ENCODE results near the gene HTR5A. TPM values are rescaled to one million over a fixed set of nuclear protein-coding genes. Genes with fewer than 3 reads are reported as not detected.

The HTR5A gene
- total RNA-seq, 2 experiments from 2014 or later, result not detected

- intact Hi-C loops (cut with micrococcal nuclease), result no loop called here
- H3K4me1 Mint-ChIP-seq (ENCODE audit: low read depth), result no peaks in the 10 kb centered on the region
- H3K27me3 Mint-ChIP-seq, result peaks cover 7% of the 10 kb centered on the region
- ATAC-seq (no peak), DNase-seq (no peak)
- no peaks in the 10 kb centered on the region for H3K36me3 Mint-ChIP-seq (ENCODE audit: low read depth)
- H3K27ac Mint-ChIP-seq, result no peak overlapping the region
- TF ChIP-seq, protein P1, sequence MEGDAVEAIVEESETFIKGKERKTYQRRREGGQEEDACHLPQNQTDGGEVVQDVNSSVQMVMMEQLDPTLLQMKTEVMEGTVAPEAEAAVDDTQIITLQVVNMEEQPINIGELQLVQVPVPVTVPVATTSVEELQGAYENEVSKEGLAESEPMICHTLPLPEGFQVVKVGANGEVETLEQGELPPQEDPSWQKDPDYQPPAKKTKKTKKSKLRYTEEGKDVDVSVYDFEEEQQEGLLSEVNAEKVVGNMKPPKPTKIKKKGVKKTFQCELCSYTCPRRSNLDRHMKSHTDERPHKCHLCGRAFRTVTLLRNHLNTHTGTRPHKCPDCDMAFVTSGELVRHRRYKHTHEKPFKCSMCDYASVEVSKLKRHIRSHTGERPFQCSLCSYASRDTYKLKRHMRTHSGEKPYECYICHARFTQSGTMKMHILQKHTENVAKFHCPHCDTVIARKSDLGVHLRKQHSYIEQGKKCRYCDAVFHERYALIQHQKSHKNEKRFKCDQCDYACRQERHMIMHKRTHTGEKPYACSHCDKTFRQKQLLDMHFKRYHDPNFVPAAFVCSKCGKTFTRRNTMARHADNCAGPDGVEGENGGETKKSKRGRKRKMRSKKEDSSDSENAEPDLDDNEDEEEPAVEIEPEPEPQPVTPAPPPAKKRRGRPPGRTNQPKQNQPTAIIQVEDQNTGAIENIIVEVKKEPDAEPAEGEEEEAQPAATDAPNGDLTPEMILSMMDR (IDR thresholded peaks at IDR 0.05), result no peak
- H3K4me3 Mint-ChIP-seq, result no peak overlapping the region
- H3K9me3 Mint-ChIP-seq, result no peaks in the 10 kb centered on the region
- POLR2A ChIA-PET, result no interaction called here
- CTCF ChIA-PET, result interaction anchor here (0.8 kb wide), 1 partner anchor 150 kb away, joined by 3 read pairs; no protein-coding TSS in a partner anchor
Measured at GRCh38 chr7:155064186-155064585, 5.9 kb upstream of the HTR5A start.

- ChIA-PET CTCF (no interaction called here), POLR2A (no interaction called here)
- H3K4me1 Mint-ChIP-seq (ENCODE audit: low read depth), result no peaks in the 10 kb centered on the region
- ATAC-seq (no peak), DNase-seq (no peak)
- H3K27ac Mint-ChIP-seq, result no peak overlapping the region
- H3K9me3 Mint-ChIP-seq, result no peaks in the 10 kb centered on the region
- intact Hi-C loops (cut with micrococcal nuclease), result no loop called here
- no peaks in the 10 kb centered on the region for H3K36me3 Mint-ChIP-seq (ENCODE audit: low read depth)
- no peak overlapping the region for H3K4me3 Mint-ChIP-seq
- TF ChIP-seq, protein P1 (IDR thresholded peaks at IDR 0.05), result no peak
- H3K27me3 Mint-ChIP-seq, result peaks cover 19% of the 10 kb centered on the region
Measured at GRCh38 chr7:155066417-155066950, 3.6 kb upstream of the HTR5A start.

- peaks cover 37% of the 10 kb centered on the region for H3K27me3 Mint-ChIP-seq
- TF ChIP-seq, protein P1 (IDR thresholded peaks at IDR 0.05), result no peak
- ATAC-seq (no peak), DNase-seq (no peak)
- ChIA-PET POLR2A (no interaction called here), CTCF (interaction anchor here (1.0 to 1.3 kb wide), 2 partner anchors 9 to 20 kb away, joined by 3 read pairs; no protein-coding TSS in a partner anchor)
- peaks cover 3% of the 10 kb centered on the region for H3K4me1 Mint-ChIP-seq (ENCODE audit: low read depth)
- no peak overlapping the region for H3K4me3 Mint-ChIP-seq
- no peaks in the 10 kb centered on the region for H3K36me3 Mint-ChIP-seq (ENCODE audit: low read depth)
- H3K27ac Mint-ChIP-seq, result no peak overlapping the region
- intact Hi-C loops (cut with micrococcal nuclease), result no loop called here
- H3K9me3 Mint-ChIP-seq, result no peaks in the 10 kb centered on the region
Measured at GRCh38 chr7:155071121-155071651, 1.1 kb downstream of the HTR5A start.

DNA sequence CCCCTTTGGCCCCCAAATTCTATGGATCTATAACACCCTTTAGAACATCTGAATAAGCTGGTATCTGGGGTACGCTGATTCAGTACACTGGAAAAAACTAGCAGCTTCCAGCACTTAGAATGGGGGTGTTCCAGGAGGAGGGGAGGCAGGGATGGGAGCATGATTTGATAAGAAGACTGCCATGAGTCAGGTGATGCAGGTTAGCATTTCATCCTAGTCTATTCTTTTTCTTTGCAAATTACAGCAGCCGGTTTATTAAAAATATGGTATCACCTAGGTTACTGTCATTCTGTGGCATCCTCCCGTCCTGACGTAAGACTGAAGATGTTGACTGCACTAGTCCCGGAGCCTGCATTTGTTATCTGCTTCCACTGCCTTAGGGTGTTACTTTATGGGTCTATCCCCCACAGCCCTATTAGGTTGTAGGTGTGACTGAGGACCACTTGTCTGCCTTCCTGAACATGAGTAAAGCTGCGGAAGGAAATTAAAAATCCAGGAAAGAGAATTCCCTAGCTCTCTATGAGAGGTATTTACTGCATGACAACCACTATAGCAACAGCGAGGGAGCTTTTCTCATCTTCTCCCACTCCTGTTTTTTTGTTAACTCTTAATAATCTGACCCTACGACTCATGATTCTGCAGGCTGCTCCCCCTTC, 1.9 kb downstream of the HTR5A start:
- ATAC-seq, result no peak
- peaks cover 37% of the 10 kb centered on the region for H3K27me3 Mint-ChIP-seq
- intact Hi-C loops (cut with micrococcal nuclease), result no loop called here
- no peaks in the 10 kb centered on the region for H3K9me3 Mint-ChIP-seq
- ChIA-PET POLR2A (no interaction called here), CTCF (interaction anchor here (1.0 kb wide), 1 partner anchor 8 kb away, joined by 3 read pairs; no protein-coding TSS in a partner anchor)
- no peaks in the 10 kb centered on the region for H3K36me3 Mint-ChIP-seq (ENCODE audit: low read depth)
- H3K4me1 Mint-ChIP-seq (ENCODE audit: low read depth), result peaks cover 3% of the 10 kb centered on the region
- TF ChIP-seq, protein P1 (IDR thresholded peaks at IDR 0.05), result no peak
- H3K4me3 Mint-ChIP-seq, result no peak overlapping the region
- DNase-seq, result no peak
- no peak overlapping the region for H3K27ac Mint-ChIP-seq

DNA sequence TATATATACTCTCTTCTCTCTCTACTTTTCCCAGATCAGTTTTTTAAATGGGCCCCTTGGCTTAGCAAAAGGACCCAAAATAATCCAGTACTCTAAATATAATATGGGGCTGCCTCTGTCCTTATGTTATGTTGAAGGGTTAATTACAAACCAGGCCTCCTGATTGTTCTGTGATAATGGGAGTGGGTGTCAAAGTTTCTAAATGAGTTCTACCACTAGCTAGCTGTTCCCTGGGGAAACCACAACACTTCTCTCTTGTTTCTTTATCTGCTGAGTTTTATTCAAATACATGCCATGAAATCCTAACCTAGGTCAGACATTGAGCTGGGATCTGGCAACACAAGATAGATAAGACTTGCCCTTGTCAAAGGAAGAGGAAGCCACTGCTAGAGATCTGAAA, 3.8 kb downstream of the HTR5A start:
- H3K27ac Mint-ChIP-seq, result no peak overlapping the region
- H3K36me3 Mint-ChIP-seq (ENCODE audit: low read depth), result no peaks in the 10 kb centered on the region
- no peak overlapping the region for H3K4me3 Mint-ChIP-seq
- ATAC-seq (no peak), DNase-seq (no peak)
- H3K4me1 Mint-ChIP-seq (ENCODE audit: low read depth), result peaks cover 3% of the 10 kb centered on the region
- ChIA-PET POLR2A (no interaction called here), CTCF (no interaction called here)
- H3K9me3 Mint-ChIP-seq, result no peaks in the 10 kb centered on the region
- peaks cover 33% of the 10 kb centered on the region for H3K27me3 Mint-ChIP-seq
- intact Hi-C loops (cut with micrococcal nuclease), result no loop called here
- TF ChIP-seq, protein P1 (IDR thresholded peaks at IDR 0.05), result no peak
